NCI-H2107 treated with DMSO at 0.1 percent for 48 hours (cell line): ENCODE data around the gene E2F7.
A peak's percentile ranks its signal among the peaks of the same experiment; 100 is the strongest.

ENCODE experiments used
- DNase-seq: peaks from one replicate; lab custom pipeline; 2025; ENCODE audit not compliant: unreplicated experiment; lab: John Stamatoyannopoulos, UW

The E2F7 gene

GRCh38 chr12:77019920-77020319 lies 45.4 kb downstream of the E2F7 start:
- DNase-seq, result no peak

DNA sequence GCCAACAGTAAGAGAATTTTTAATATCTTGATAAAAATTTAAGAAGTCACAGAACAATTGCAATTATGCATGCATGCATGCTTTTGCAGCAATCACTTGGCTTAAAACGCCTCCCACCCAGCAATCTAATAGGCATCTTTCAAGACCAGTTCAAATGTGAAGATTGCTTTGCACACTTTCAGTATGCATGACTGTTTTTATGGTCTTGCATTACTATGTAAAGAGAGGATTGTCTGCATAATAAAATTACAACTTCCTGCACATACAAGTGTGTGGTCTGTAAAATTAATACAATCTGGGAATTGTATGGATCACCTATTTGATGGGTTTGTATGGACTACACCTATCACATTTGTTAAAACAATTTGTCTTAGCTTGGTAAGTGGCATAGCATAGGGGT lies 48.8 kb downstream of the E2F7 start:
- no peak for DNase-seq

DNA sequence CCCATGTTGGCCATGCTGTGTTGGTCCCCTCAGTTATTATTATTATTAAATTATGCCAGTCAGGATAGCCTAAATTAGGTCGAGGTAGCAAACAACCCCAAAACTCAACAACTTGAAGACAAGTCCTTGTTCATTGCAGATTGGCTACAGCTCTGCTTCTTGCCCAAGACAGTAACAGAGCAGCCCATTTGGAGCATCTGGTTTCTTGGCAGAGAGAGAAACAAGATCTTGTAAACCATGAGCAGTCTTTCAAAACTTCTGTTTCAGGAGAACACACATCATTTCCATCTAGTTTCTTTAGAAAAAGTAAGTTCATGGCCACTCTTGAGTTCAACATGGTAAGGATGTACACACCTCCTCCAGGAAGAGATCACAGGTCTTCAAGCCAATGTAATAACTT lies 52.3 kb downstream of the E2F7 start:
- no peak for DNase-seq

- peak; percentile 73 for DNase-seq
Observed at GRCh38 chr12:77010691-77011548, 54.4 kb downstream of the E2F7 start.

- no peak for DNase-seq
Observed at GRCh38 chr12:77007476-77007875, 57.9 kb downstream of the E2F7 start.

DNA sequence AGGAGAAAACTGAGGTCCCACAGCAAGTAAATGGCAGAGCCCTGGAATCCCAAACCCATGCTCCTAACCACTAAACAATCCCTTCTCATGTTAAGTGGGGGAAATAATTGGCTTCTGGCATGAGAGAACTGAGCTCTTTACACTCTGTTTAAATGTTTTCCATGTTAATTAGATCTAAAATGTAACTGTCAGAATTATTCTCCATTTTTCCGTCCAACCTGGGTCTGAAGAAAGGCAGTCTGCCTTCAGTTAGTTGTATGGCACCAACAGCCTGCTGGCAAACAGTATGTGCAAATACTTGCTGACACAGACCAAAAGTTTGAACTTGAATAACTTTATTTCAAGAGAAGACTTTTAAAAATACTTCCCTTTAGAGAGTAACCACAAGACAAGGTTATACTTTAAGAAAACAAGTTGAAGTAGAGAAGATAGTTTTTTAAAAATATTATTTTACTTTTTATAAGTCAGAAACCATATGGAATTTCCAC lies 59.7 kb downstream of the E2F7 start:
- DNase-seq, result no peak

DNA sequence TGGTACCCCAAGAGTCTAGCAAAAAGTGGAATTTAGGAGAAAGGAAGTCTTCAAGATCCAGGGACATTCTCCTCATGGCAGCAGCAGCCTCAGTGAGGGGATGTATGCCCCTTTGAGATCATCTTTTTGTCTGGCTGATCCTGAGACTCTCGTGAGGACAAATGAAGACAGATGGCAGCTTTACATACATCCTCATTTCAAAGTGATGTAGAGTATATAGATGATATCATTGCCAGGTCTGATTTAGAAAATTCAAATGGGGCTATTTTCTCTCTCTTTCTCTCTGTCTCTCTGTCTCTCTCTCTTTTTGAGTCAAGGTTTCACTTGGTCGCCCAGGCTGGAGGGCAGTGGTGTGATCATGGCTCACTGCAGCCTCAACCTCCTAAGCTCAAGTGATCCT lies 61.5 kb downstream of the E2F7 start:
- no peak for DNase-seq

DNA sequence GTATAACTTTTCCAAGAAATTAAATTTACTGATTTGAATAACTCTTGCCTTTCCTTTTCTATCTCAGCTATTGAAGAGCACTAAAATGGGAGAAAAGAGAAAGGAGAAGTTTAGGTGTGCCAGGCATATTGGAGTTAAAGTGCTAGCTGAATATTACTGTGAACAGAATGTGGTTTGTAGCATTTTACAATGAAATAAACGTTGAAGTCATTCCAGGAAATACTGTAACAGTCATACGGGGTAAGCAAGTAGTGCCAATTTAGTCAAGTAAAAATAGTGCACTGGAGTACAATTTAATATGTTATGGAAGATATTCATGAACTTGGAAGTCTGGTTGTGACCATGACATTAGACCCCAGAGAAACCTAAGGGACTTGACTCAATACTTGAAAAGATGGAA lies 62.1 kb downstream of the E2F7 start:
- no peak for DNase-seq

DNA sequence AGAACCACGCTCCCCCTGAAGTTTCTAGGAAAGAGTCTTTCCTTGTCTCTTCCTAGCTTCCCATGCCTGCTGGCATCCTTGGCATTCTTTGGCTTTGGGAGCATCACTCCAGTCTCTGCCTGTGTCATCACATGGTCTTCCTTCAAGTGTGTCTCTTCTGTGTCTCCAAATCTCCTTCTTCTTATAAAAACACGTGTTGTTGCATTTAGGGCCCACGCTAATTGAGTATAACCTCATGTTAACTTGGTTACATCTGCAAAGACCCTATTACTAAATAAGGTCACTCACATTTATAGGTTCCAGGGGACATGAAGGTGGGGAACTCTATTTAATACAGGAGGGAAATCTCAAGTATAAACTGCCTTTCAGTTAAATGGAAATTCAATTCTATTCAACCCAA lies 63.0 kb downstream of the E2F7 start:
- no peak for DNase-seq

- no peak for DNase-seq
Observed at GRCh38 chr12:77001276-77001675, 64.1 kb downstream of the E2F7 start.

- DNase-seq, result no peak
Observed at GRCh38 chr12:76998908-76999556, 66.3 kb downstream of the E2F7 start.

GRCh38 chr12:76998386-76998785 lies 67.0 kb downstream of the E2F7 start:
- DNase-seq, result no peak

DNA sequence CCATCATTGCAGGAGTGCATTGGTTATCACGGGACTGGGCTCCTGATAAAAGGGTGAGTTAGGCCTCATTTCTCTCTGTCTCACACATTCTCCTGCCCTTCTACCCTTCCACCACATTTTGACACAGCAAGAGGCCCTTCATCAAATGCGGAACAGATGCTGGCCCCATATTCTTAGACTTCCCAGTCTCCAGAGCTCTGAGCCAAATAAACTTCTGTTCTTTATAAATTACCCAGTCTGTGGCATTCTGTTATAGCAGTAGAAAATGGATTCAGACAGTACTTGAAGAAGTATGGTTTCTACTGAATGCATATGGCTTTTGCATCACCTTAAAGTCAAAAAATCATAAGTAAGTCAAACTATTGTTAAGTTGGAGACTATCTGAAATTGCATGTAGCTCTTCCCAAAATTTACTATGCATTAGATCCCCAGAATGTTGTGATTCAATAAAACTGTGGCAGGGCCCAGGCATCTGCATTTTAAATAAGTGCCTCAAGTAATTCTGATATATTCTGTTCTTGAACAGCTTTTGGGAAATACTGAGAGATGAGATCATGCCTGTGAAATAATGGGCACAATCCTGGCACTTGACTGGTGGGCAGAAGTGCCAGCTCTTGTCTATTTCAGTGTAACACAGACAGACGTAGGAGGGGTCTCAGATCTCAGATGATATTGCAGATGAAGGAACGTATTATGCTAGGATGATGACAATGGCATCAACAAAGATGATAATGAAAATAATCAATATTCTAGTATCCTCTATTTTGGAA lies 68.2 kb downstream of the E2F7 start:
- DNase-seq, result no peak

DNA sequence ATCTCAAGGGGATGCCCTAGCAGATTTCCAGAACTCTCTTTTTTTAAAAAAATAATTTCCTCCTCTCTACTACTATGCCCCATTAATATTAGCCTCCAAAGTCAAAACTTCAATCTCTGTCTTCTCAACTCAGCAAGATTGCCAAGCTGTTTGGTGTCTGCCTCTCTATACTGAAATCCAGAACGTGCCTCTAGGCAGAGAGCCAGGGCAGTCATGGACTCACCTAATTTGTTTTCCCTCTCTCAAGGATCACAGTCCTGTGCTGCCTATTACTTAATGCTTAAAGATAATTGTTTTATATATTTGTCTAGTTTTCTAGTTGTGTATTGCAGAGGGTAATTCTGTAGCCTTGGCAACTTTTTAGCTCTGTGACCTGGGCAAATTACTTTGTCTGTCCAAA lies 74.7 kb downstream of the E2F7 start:
- no peak for DNase-seq

DNA sequence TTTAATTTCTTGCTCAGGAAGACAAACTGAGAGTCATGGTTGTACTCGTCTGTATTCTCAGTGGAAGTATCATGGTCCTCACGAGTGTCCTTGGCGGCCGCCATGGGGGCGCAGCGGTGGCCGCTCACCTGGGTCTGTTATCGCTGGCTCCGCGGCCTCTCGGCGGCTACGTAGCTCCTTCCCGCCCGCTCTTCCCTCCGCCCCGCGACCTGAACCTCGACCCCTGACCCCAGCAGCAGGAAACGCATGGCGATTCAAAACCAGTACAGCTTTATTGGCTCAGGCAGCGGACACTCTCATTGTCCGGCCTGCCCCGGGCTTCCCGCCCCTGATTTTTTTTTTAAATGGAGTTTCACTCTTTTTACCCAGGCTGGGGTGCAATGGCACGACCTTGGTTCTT lies 80.8 kb downstream of the E2F7 start:
- no peak for DNase-seq

DNA sequence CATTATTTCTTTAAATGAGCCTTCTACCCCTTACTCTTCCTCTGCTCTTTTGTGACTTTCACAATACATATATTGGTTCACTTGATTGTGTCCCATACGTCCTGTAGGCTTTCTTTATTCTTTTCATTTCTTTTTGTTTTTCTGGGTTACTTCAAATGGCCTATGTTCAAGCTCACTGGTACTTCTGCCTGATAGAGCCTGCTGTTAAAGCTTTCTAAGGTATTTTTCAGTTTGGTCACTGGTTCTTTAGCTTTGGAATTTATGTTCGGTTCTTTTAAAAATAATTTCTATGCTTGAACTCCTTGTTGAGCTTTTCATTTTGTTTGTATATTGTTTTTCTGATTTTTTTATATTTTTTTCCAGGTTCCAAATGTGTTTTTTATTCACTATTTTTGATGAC lies 81.9 kb downstream of the E2F7 start:
- no peak for DNase-seq

DNA sequence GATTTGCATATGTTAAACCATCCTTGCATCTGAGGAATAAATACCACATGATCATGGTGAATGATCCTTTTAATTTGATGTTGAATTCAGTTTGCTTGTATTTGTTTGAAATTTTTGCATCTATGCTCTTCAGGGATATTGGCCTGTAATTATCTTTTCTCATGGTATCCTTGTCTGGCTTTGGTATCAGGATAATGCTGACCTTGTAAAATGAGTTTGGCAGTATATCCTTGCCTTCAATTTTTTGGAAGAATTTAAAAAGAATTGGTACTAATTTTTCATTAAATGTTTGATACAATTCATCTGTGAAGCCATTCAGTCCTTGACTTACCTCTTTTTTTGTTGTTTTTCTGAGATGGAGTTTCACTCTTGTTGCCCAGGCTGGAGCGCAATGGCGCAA lies 85.2 kb downstream of the E2F7 start:
- DNase-seq, result no peak

DNA sequence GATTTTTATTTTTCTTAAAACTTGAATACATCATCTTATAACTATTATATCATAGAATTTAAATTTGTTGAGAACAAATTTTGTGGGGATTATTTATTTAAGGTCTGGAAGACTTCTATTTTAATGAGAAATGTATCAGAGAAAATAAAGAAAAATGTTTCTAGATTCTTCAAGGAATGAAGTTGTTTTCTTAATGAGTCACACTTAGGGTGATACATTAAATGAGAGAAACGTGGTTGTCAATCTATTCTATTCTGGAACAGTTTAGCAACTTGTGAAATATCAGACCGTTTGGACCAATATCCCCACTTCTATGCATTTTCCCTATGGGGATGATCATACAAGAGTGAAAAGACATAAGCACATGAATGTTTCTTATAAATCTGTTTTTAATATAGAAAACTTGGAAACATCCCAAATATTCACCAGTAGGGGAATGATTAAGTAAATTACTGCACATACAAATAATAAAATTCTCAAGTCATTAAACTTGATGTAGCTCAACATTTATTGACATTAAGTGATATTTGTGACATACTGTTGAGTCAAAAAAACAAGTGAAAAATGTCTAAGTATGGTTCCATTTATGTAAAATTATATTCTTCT lies 88.5 kb downstream of the E2F7 start:
- no peak for DNase-seq
